T-helper 22 cell (primary cell): ENCODE results near the gene CCDC78.
"Not testable (repeated sequence)": the region's sequence is repeated elsewhere in the genome, so short reads cannot be mapped to it uniquely, and the experiment has no call there.

Experiments
- DNase-seq: peaks from one replicate; pipeline ENCODE4 v3.0.0-alpha.2; 2020; ENCODE audit warnings: low read depth

CCDC78 gene

GRCh38 chr16:692356-693108, 33.7 kb downstream of the CCDC78 start:
- DNase-seq = no peak

GRCh38 chr16:691242-691641, 35.0 kb downstream of the CCDC78 start:
- DNase-seq = not testable (repeated sequence)

- no peak for DNase-seq
These were observed 36.9 kb downstream of the CCDC78 start for GRCh38 chr16:689175-689897.

GRCh38 chr16:687499-687898, 38.7 kb downstream of the CCDC78 start:
- DNase-seq = no peak

GRCh38 chr16:686459-687260, 39.6 kb downstream of the CCDC78 start:
- no peak for DNase-seq

- DNase-seq = no peak
These were observed 40.3 kb downstream of the CCDC78 start for GRCh38 chr16:685967-686366.

GRCh38 chr16:684961-685696, 41.1 kb downstream of the CCDC78 start:
- no peak for DNase-seq

- peak; percentile 96 for DNase-seq
These were observed 42.0 kb downstream of the CCDC78 start, which contains the start of gene JMJD8 for GRCh38 chr16:684071-684794. JMJD8 (minus strand) TSS chr16:684334; CDS start chr16:684319, 15 bp downstream.

- DNase-seq = no peak
These were observed 42.7 kb downstream of the CCDC78 start for GRCh38 chr16:683396-684070.

- DNase-seq = no peak
These were observed 43.5 kb downstream of the CCDC78 start for GRCh38 chr16:682493-683395.

- DNase-seq = no peak
These were observed 44.4 kb downstream of the CCDC78 start for GRCh38 chr16:681746-682427.

GRCh38 chr16:680967-681745, 45.1 kb downstream of the CCDC78 start:
- DNase-seq = no peak

- no peak for DNase-seq
These were observed 45.7 kb downstream of the CCDC78 start for GRCh38 chr16:680625-680945.

GRCh38 chr16:679814-680624, 46.2 kb downstream of the CCDC78 start, which contains the start of gene STUB1:
STUB1 (plus strand) TSS chr16:680410; CDS start chr16:680526, 116 bp downstream.
- DNase-seq = peak; percentile 83

GRCh38 chr16:678858-679813, 47.1 kb downstream of the CCDC78 start:
- peak; percentile 42 for DNase-seq

GRCh38 chr16:678209-678857, 47.9 kb downstream of the CCDC78 start:
- DNase-seq = no peak
